GM12892 (cell line): ENCODE measurements around the gene COX17.

Source experiments
- POLR2A ChIP-seq: IDR thresholded peaks from 2 replicates; pipeline ENCODE4 v1.6.1; 2011; ENCODE audit warnings: low read depth, low read length, control low read depth
- POLR2AphosphoS5 ChIP-seq: IDR thresholded peaks from 2 replicates; pipeline ENCODE4 v1.6.1; 2011; ENCODE audit warnings: low read depth, low read length, control low read depth
- TAF1 ChIP-seq: IDR thresholded peaks from 2 replicates; pipeline ENCODE4 v1.6.1; 2011; ENCODE audit warnings: low read depth, mild to moderate bottlenecking, control low read depth, low read length, borderline replicate concordance

GRCh38 chr3:119723022-119723421 is 45.8 kb upstream of the COX17 start:
- TF ChIP-seq POLR2A (no peak), POLR2AphosphoS5 (no peak), TAF1 (no peak)
